Spinal cord (tissue), 10 donors: ENCODE measurements around the gene TTC19. TPM values are rescaled to one million over a fixed set of nuclear protein-coding genes. Genes with fewer than 3 reads are reported as not detected.
"Not testable (repeated sequence)": the region's sequence is repeated elsewhere in the genome, so short reads cannot be mapped to it uniquely, and the experiment has no call there.

Experiments
- DNase-seq, 6 donors: peaks; one replicate each; pipeline versions ENCODE4 v3.0.0 to v3.0.0-alpha.2; 2013 to 2015; ENCODE audit warnings: low spot score in 6 of 6, low read depth in 4 of 6
- H3K27ac ChIP-seq: one replicate; pipeline ENCODE4 v1.5.1; 2013; ENCODE audit warnings: low read depth, low read length, control low read depth
- H3K27me3 ChIP-seq: one replicate; pipeline ENCODE4 v1.6.1; 2013; ENCODE audit warnings: low read length; ENCODE audit not compliant: control insufficient read depth, insufficient read depth
- H3K36me3 ChIP-seq: one replicate; pipeline ENCODE4 v1.6.1; 2013; ENCODE audit warnings: low read length; ENCODE audit not compliant: control insufficient read depth, insufficient read depth
- H3K4me1 ChIP-seq: one replicate; pipeline ENCODE4 v1.6.1; 2013; ENCODE audit warnings: low read length; ENCODE audit not compliant: control insufficient read depth, insufficient read depth
- H3K4me3 ChIP-seq: one replicate; pipeline ENCODE4 v1.5.1; 2013; ENCODE audit warnings: low read depth, low read length, control low read depth
- H3K9me3 ChIP-seq: one replicate; pipeline ENCODE4 v1.6.1; 2013; ENCODE audit warnings: low read length; ENCODE audit not compliant: control insufficient read depth, insufficient read depth
- WGBS: methylation state at CpG from one replicate; pipeline ENCODE4 v1.1.5; 2013; ENCODE audit warnings: missing lambda C conversion rate; ENCODE audit not compliant: insufficient coverage; 5-methylcytosine and 5-hydroxymethylcytosine counted together
- polyA plus RNA-seq, 2 donors: library from polyadenylated mRNA; unstranded; fragments of 120-200 nt; gene quantifications; one replicate each; pipeline ENCODE4 v1.2.1, GENCODE V29; 2013; ENCODE audit not compliant: insufficient read length in 2 of 2
- total RNA-seq, 2 donors: library from RNA; depleted of rRNA in 1 of 2; stranded (reverse); fragments of 120-200 nt in 1 of 2; fragments of >200 nt in 1 of 2; gene quantifications; one replicate each; pipeline versions ENCODE4 v1.2.3 to v1.2.4, GENCODE V29; 2013 to 2014
- donor health status: healthy.

TTC19 gene
- total and polyA plus RNA-seq, 4 donors: 56.8 to 69.6 (median 62.1) TPM

- Histone ChIP-seq H3K27me3 (no peaks in the 10 kb centered on the region), H3K36me3 (peaks cover 6% of the 10 kb centered on the region), H3K9me3 (no peaks in the 10 kb centered on the region), H3K4me3 (no peak overlapping the region), H3K27ac (no peak overlapping the region), H3K4me1 (peaks cover 20% of the 10 kb centered on the region)
- WGBS: 100% methylated on average over 3 of the region's 5 CpGs
- peak in 1 of 6 donors; percentile 39 for DNase-seq
These were observed 28.4 kb upstream of the TTC19 start for GRCh38 chr17:15971098-15971678.

GRCh38 chr17:15971882-15972281 lies 27.7 kb upstream of the TTC19 start:
- no peak overlapping the region for H3K27ac ChIP-seq
- peaks cover 6% of the 10 kb centered on the region for H3K36me3 ChIP-seq
- peaks cover 13% of the 10 kb centered on the region for H3K4me1 ChIP-seq
- H3K27me3 ChIP-seq: no peaks in the 10 kb centered on the region
- no peak overlapping the region for H3K4me3 ChIP-seq
- H3K9me3 ChIP-seq: no peaks in the 10 kb centered on the region
- 100% methylated on average over 2 of the region's 5 CpGs for WGBS
- no peak for DNase-seq

GRCh38 chr17:15972497-15972951 lies 27.1 kb upstream of the TTC19 start:
- H3K27ac ChIP-seq: no peak overlapping the region
- peaks cover 11% of the 10 kb centered on the region for H3K36me3 ChIP-seq
- peaks cover 6% of the 10 kb centered on the region for H3K4me1 ChIP-seq
- H3K9me3 ChIP-seq: no peaks in the 10 kb centered on the region
- H3K4me3 ChIP-seq: no peak overlapping the region
- DNase-seq: no peak
- no peaks in the 10 kb centered on the region for H3K27me3 ChIP-seq
- no CpG with 5 or more reads among the region's 4 CpGs for WGBS

- H3K4me3 ChIP-seq: no peak overlapping the region
- H3K4me1 ChIP-seq: peaks cover 2% of the 10 kb centered on the region
- no peaks in the 10 kb centered on the region for H3K9me3 ChIP-seq
- H3K36me3 ChIP-seq: peaks cover 12% of the 10 kb centered on the region
- no peak for DNase-seq
- H3K27me3 ChIP-seq: no peaks in the 10 kb centered on the region
- no peak overlapping the region for H3K27ac ChIP-seq
These were observed 26.6 kb upstream of the TTC19 start for GRCh38 chr17:15973016-15973415.

GRCh38 chr17:15973834-15974233 lies 25.8 kb upstream of the TTC19 start:
- no peaks in the 10 kb centered on the region for H3K27me3 ChIP-seq

GRCh38 chr17:15977894-15978293 lies 21.7 kb upstream of the TTC19 start:
- peaks cover 2% of the 10 kb centered on the region for H3K4me1 ChIP-seq
- H3K4me3 ChIP-seq: no peak overlapping the region
- 88% methylated on average over 1 of the region's 2 CpGs for WGBS
- no peak overlapping the region for H3K27ac ChIP-seq
- no peak for DNase-seq
- no peaks in the 10 kb centered on the region for H3K27me3 ChIP-seq
- H3K9me3 ChIP-seq: no peaks in the 10 kb centered on the region
- peaks cover 30% of the 10 kb centered on the region for H3K36me3 ChIP-seq

More at GRCh38 chr17:15973834-15974233, 25.8 kb upstream of the TTC19 start:
- 78% methylated on average over 5 of the region's 6 CpGs for WGBS
- no peaks in the 10 kb centered on the region for H3K9me3 ChIP-seq
- H3K4me3 ChIP-seq: no peak overlapping the region
- H3K27ac ChIP-seq: no peak overlapping the region
- H3K36me3 ChIP-seq: peaks cover 18% of the 10 kb centered on the region
- no peak for DNase-seq
- peaks cover 2% of the 10 kb centered on the region for H3K4me1 ChIP-seq

- 71% methylated on average over 1 of the region's 1 CpG for WGBS
- DNase-seq: no peak
- H3K4me1 ChIP-seq: no peaks in the 10 kb centered on the region
These were observed 21.0 kb upstream of the TTC19 start for GRCh38 chr17:15978606-15979005.

GRCh38 chr17:15979013-15979412 lies 20.6 kb upstream of the TTC19 start:
- not testable (repeated sequence) for H3K27ac ChIP-seq, H3K27me3 ChIP-seq, H3K4me1 ChIP-seq, H3K9me3 ChIP-seq, DNase-seq, H3K4me3 ChIP-seq
- peaks cover 36% of the 10 kb centered on the region for H3K36me3 ChIP-seq
- no CpG with 5 or more reads among the region's 4 CpGs for WGBS

More at GRCh38 chr17:15978606-15979005, 21.0 kb upstream of the TTC19 start:
- Histone ChIP-seq H3K27ac (no peak overlapping the region), H3K36me3 (peaks cover 36% of the 10 kb centered on the region), H3K27me3 (no peaks in the 10 kb centered on the region), H3K4me3 (no peak overlapping the region), H3K9me3 (no peaks in the 10 kb centered on the region)

GRCh38 chr17:15981208-15981607 lies 18.4 kb upstream of the TTC19 start:
- no peaks in the 10 kb centered on the region for H3K27me3 ChIP-seq
- H3K27ac ChIP-seq: no peak overlapping the region
- H3K4me1 ChIP-seq: no peaks in the 10 kb centered on the region
- H3K4me3 ChIP-seq: no peak overlapping the region
- no peaks in the 10 kb centered on the region for H3K9me3 ChIP-seq
- no peak for DNase-seq
- no CpG with 5 or more reads among the region's 2 CpGs for WGBS
- H3K36me3 ChIP-seq: peaks cover 30% of the 10 kb centered on the region
